ENCODE measurements around the gene TSEN15.

- no peak for TF ChIP-seq CTCF (IDR thresholded peaks at IDR 0.05)
- no peak for TF ChIP-seq ZFX (IDR thresholded peaks at IDR 0.05; ENCODE audit: borderline replicate concordance)
Observed at GRCh38 chr1:184056921-184057555, 5.5 kb downstream of the TSEN15 start.

Data from 22Rv1 (cell line).